Endothelial cell of umbilical vein (primary cell): ENCODE results near the gene LAMC1.

Experiments used
- CTCF ChIP-seq, 2 donors: IDR thresholded peaks; 1 replicate in 1 of 2; 2 replicates in 1 of 2; pipeline ENCODE4 v1.5.1; 2011; ENCODE audit warnings: low read length in 2 of 2, mild to moderate bottlenecking in 2 of 2, moderate library complexity in 2 of 2, control low read depth in 1 of 2, inconsistent platforms in 1 of 2, low read depth in 1 of 2; ENCODE audit not compliant: insufficient read depth in 1 of 2; ENCODE audit errors: extremely low read depth in 1 of 2
- EZH2 ChIP-seq: IDR thresholded peaks from 2 replicates; pipeline ENCODE4 v1.6.1; 2012; ENCODE audit warnings: borderline replicate concordance, low read depth, mild to moderate bottlenecking, moderate library complexity, low read length, inconsistent platforms; ENCODE audit not compliant: severe bottlenecking
- GATA2 ChIP-seq: IDR thresholded peaks from 2 replicates; pipeline ENCODE4 v1.7.0; 2011; ENCODE audit warnings: low read depth, mild to moderate bottlenecking, moderate library complexity, mixed read lengths, low read length; ENCODE audit not compliant: insufficient read length, insufficient read depth
- JUN ChIP-seq: IDR thresholded peaks from 2 replicates; pipeline ENCODE4 v1.6.1; 2011; ENCODE audit warnings: borderline replicate concordance, low read depth; ENCODE audit not compliant: insufficient read length, insufficient read depth
- POLR2A ChIP-seq: IDR thresholded peaks from 2 replicates; pipeline ENCODE4 v1.6.1; 2012; ENCODE audit warnings: low read depth, mild to moderate bottlenecking, control low read depth, low read length
- POLR2AphosphoS5 ChIP-seq: IDR thresholded peaks from 2 replicates; pipeline ENCODE4 v1.6.1; 2012; ENCODE audit warnings: low read depth, mild to moderate bottlenecking, control low read depth, low read length, moderate library complexity; ENCODE audit not compliant: insufficient read depth
- TF ChIP-seq, protein P1 (sequence below): IDR thresholded peaks from 2 replicates; pipeline ENCODE4 v1.6.1; 2011; ENCODE audit not compliant: insufficient read depth, insufficient read length

DNA sequence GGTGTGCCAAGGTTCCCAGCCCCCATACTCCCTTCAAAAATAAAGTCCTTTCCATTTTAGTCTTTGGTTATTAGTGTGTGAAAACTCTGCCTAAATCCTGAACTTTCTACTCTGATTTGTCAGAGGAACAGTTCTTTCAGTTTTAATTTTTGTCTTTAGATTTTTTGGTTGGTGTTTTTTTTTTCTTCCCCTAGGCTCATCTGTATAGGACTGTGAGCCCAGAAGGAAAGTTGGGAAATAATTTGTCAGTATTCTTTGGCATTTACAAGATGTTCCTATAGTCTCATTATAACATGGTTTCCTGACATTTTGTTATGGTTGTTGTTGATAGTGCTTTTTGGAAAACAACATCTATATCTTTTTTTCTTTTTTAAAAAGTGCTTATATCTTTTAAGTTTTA is 38.0 kb downstream of the LAMC1 start:
- TF ChIP-seq CTCF (IDR thresholded peaks at IDR 0.05; ENCODE audit: extremely low read depth in 1 of 2, insufficient read depth in 1 of 2, low read depth in 1 of 2, low read length in 2 of 2) (no peak), EZH2 (no peak), POLR2AphosphoS5 (no peak), POLR2A (no peak), JUN (no peak), GATA2 (no peak)
- TF ChIP-seq, protein P1, sequence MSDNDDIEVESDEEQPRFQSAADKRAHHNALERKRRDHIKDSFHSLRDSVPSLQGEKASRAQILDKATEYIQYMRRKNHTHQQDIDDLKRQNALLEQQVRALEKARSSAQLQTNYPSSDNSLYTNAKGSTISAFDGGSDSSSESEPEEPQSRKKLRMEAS, result no peak
